Stimulated activated CD8-positive, alpha-beta memory T cell treated with anti-CD3 and anti-CD28 coated beads, Interleukin-4, amount 100 ng/mL, for 24 hours (primary cell): ENCODE measurements around the gene DHCR7.

ENCODE experiments used
- DNase-seq: peaks from one replicate; pipeline ENCODE4 v3.0.0-alpha.2; 2020; ENCODE audit warnings: low read depth

DHCR7 gene

DNA sequence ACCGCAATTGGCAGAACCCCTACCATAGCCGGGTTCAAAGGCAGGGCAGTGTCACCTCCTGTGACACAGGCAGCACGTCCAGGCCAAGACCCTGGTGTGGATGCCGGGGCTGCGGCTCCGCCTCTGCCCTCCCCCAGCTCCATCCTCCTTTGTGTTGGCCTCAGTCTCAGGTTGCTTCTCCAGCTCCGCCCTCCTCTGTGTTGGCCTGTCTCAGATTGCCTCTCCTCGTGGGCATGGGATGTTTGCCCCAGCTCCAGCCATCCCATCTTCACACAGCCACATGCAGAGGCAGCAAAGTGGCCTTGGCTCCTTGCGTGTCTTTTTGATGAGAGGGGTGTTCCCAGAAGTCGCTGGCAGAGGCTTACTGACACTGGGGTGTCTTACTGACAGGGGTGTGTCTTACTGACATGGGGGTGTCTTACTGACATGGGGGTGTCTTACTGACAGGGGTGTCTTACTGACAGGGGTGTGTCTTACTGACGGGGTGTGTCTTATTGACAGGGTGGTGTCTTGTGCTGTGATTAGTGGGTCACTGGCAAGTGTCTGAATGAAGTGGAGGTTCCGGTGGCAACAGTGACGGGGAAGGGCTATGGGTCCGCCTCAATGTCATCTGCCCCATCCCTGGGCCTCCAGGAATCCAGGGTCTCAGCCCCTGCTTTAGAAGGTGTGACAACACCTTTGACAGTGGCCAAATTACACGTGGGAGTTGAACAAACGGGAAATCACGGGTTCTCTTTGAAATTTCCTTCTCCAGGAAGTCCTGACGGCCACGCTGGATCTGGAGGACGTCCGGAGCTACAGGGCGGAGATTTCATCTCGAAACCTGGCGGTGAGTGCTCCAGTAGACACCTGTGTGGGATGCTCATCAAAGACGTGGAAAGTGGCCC is 29.7 kb upstream of the DHCR7 start:
- no peak for DNase-seq

DNA sequence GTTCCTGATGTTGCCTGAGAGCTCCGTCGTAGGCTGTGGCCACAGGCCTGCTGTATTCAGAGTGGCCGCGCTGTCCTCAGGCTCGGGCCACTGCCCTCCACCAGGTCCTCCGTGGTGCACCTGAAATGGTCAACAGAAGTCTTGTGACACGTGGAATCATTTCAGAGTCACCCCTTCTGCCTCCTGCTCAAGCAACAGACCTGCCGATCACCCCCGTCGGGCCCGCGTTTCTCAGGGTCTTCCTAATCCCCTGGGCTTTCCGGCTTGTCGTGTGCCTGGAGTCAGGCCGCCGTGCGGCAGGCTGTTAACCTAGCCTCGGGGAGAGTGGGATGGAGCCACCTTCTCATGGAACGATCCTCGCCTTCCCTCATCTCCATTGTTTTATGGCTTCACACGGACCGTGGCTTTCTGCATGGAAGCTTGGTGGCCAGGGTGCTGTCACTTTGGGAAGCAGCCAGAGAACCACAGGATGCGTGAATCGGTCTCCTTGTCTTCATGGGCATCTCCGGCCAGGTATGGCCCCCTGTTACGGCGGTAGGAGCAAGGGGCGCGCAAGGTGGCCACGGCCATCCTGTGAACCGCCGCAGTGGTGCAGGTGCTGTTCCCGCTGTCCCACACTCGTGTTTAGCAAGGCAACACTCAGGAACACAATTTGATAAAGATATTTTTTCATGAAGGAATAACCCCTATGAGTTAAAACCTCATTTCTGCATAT is 28.9 kb upstream of the DHCR7 start:
- DNase-seq: no peak

DNA sequence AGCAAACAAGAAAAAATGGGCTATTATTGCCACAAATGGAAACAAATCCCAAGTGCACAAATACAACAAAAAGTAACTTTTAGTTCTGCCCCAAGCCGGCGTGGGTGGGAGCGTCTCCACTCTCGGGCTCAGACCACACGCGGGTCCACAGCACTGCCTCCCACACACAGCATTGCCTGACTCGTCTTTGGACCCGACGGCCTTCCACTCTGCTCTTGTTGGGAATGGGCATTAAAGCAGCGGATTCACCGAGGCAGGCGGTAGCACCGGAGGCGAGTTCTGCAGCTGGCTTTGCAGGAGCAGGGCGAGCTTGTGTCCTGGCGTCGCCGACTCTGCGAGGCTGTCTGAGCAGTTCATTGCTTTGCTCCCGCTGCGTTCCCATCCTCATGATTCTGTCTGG is 27.8 kb upstream of the DHCR7 start:
- no peak for DNase-seq

GRCh38 chr11:71474771-71475483 is 26.7 kb upstream of the DHCR7 start:
- no peak for DNase-seq

GRCh38 chr11:71474141-71474770 is 26.1 kb upstream of the DHCR7 start:
- no peak for DNase-seq

- DNase-seq: no peak
Observed at GRCh38 chr11:71473793-71474080, 25.5 kb upstream of the DHCR7 start.

GRCh38 chr11:71472941-71473792 is 25.0 kb upstream of the DHCR7 start:
- DNase-seq: no peak

DNA sequence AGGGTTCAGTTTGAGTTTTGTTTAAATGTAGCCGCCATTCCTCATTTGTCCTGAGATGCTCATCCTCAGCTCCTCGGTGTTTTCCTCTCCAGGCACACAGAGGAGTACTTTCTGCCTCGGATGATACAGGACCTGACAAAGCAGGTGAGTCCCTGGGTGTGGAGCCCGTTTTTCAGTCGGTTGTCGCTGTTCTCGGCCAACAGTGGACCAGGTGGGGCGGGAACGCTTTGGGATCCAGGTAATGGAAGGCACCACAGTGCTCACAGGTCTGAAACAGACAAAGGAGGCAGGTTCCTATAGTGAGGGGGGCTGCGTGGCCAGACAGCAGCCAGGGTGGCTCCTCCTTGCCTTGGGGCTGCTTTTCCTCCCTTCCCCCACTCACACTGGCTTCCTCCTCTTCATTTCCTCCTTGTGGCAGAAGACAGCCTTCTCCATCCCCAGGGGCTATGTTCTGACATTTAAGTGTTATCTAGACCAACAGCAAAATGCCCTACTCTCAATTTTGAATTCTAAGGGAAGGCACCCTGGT is 24.2 kb upstream of the DHCR7 start:
- no peak for DNase-seq

- no peak for DNase-seq
Observed at GRCh38 chr11:71470946-71471345, 22.8 kb upstream of the DHCR7 start.

DNA sequence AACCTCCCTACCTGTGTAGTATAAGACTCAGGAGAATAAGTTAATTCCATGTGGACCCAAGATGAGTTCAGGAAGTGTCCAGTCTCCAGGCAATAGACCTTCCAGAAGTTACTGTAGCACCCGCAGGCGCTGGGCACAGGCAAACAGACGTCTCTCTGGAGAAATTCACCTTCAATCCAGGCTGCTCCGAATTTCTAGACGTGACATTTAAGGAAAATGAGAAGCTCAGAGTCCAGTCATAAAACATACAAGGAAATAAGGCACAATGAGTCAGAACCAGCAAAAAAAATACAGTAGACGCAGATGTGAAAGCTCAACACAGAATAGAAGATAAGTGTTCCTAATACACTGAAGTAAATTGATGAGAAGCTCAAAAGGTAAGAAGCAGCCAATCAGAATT is 19.0 kb upstream of the DHCR7 start:
- DNase-seq: no peak

- DNase-seq: no peak
Observed at GRCh38 chr11:71466358-71466757, 18.2 kb upstream of the DHCR7 start.

DNA sequence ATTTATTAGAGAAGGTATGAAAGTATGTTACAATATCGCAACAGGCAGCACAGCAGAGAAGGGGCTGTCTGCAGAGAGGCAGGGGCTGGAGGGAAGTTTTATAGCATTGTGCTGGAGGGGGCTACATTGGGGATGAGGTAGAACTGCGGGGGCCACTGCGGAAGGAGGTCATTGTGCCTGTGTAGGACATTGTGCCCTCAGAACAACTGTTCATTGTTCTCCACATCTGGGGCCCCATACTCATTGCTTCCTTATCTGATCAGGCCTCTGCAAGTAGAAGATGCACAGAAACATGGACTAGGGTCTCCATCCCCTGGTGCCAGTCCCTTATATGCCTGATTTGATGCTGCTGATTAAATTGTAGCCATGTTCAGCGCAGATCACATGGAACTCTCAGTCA is 16.9 kb upstream of the DHCR7 start:
- DNase-seq: no peak

DNA sequence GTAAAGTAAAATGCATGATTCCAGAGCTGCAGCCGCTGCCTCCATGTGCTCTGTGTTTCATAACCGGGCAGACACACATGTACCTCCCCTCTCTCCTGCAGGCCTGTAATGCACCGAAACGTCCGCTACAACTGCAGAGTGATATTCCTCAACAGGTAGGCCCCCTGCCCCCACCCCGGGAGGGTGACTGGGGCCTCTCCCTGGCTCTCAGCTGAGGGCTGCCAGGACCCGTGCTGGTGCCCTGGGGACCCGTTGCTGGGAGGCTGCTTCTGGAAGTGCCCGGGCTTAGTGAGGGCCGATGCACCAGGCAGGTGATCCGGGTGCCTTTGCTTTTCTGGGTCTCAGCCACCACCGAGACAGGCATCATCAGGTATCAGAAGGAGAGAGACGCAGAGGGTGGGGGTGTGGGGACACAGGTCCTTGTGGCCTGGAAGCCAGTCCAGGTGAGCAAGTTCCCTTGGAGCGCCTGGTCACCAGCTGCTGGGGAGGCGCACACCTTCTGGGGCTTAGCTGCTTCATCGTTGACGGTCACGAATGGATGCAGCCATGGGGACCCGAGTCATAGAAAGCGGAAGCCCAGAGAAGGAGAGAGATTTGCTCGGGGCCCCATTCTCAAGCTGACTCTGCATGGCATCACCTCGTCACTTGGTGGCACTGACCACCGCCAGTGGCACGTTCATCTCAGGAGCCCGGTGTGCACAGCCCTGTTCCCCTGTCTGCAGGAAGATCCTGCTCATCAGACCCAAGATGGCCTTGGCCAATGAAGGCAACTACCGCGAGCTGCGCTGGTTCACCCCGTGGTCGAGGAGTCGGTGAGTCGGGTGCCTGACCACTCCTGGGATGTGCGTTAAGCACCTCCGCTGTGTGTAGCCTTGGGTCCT is 15.4 kb upstream of the DHCR7 start:
- DNase-seq: no peak

- DNase-seq: no peak
Observed at GRCh38 chr11:71462726-71463125, 14.5 kb upstream of the DHCR7 start.

DNA sequence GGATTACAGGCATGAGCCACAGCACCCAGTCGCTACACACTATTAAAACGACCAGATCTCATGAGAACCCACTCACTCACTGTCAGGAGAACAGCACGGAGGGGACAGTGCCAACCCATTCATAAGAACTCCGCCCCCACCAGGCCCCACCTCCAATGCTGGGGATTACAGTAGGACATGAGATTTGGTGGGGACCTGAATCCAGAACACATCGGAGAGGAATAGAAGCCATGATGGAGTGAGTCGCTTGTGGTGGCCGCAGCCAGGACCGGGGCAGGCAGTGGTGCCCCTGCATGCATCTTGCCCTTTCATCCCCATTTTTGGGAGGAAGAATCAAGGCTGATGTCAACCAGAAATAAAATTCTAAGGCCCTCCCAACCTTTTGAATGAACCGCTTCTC is 13.5 kb upstream of the DHCR7 start:
- DNase-seq: no peak

DNA sequence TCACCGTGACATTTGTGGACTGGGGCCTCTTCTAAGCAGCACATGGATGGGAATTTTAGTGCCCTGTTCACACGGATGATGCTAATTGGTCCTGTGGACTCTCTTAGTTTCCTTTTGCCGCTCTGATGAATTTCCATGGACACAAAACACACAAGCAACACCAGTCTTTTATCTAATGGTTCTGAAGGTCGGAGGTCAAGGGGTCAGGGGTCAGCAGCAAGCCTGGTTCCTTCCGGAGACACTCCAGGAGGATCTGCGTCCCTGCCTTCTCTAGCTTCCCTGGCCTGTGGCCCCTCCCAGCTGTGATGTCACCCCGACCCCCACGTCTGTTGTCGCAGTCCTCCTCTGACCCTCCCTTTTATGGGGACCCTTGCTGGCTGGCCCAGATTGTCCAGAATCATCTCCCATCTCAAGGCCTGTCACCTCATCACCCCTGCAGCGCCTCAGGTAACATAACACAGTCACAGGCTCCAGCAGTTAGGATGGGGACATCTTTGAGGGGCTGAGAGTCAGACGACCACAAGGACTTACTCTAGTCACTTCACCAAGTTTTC is 11.7 kb upstream of the DHCR7 start:
- DNase-seq: no peak

DNA sequence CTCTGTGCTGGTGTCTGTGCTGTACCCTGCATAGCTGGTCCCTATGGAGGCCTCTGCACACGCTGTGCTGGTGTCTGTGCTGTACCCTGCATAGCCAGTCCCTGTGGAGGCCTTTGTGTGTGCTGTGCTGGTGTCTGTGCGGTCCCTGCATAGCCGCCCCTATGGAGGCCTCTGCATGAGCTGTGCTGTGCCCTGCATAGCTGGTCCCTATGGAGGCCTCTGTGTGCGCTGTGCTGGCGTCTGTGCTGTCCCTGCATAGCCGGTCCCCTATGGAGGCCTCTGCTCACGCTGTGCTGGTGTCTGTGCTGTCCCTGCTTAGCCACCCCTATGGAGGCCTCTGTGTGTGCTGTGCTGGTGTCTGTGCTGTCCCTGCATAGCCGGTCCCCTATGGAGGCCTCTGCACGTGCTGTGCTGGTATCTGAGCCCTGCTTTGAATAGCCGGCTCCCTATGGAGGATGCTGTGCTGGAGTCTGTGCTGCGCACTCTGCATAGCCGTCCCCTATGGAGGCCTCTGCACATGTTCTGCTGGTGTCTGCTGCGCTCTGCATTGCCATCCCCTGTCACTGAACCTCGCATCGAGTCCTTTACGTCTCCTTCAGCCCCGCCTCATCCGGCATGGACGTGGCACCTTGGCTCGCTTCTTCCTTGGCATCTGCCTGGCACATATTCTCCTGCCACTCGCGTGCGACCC is 11.0 kb upstream of the DHCR7 start:
- no peak for DNase-seq

DNA sequence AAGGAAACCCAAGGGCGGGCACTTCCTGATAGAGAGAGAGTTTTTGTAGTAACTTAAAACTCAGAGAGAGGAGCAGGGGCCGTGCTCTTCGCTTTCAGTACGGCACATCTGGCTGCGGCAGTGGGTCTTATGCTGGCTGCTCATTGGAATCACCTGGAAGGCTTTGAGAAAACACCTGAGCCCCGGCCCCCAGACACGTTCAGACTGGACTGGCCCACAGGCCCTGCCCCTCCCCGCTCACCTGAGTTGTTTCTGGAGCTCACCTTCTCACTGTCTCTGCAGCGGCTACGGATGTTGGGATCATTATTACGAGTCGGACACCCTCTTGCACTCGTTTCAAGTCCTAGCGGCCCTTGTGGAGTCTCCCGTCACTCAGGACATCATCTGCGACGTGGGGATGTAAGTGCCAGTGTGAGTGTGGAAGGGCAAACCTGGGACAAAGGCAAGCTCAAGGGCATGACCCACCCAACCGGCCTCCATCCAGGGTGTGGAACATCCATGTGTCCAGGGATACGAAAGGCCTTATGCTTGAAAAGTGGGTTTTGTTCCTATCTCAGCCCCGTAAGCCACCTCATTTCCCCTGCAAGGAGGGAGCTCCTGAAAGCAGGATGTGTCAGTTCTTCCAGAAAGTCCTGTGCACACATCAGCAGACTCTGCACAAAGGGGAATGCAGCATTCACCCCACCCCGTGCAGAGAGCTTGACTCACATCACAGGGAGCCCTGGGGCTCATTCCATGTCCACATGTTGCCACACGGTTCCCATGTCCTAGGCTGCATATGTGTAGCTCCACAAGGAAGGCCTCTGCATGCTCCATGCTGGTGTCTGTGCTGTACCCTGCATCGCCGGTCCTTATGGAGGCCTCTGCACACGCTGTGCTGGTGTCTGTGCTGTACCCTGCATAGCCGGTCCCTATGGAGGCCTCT is 10.2 kb upstream of the DHCR7 start:
- DNase-seq: no peak
